ENCODE measurements around the gene SLC8A2.

Gene SLC8A2

DNA sequence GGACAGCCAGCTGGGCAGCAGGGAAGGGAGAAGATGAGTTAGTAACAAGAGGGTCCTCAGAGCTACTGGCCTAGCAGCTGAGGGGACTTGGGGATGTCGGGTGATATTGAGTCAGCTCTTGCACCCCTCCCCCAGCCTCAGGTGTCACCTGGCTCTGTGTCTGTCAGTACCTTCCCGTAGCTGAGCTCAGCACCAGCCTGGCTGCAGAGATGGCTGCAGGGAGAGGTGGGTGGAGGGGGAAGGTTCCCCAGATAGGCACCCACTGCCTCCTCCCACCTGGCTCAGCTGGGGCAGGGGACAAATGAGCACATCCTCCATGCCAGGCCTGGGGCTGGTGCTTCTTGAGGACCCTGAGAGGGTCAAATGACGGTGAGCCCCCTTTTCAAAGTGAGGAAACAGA, 19.2 kb upstream of the SLC8A2 start:
- Histone ChIP-seq H3K27ac (ENCODE audit: low read depth, low read length, poor library complexity, severe bottlenecking) (no peak overlapping the region), H2AFZ (ENCODE audit: low read length) (no peak overlapping the region), H4K20me1 (ENCODE audit: insufficient read depth, low read length) (no peaks in the 10 kb centered on the region), H3K36me3 (ENCODE audit: insufficient read depth, low read length) (peaks cover 26% of the 10 kb centered on the region; the same call in 1 of the 2 replicates), H3F3A (ENCODE audit: insufficient read depth, low read length) (no peaks in the 10 kb centered on the region), H3K9me2 (ENCODE audit: low read depth, low read length) (no peaks in the 10 kb centered on the region), H3K4me1 (ENCODE audit: insufficient read depth, low read length, severe bottlenecking) (peaks cover 4% of the 10 kb centered on the region), H3K9me3 (ENCODE audit: low read length) (no peaks in the 10 kb centered on the region), H3K4me2 (ENCODE audit: low read length) (no peak overlapping the region), H3K4me3 (ENCODE audit: low read depth, low read length, poor library complexity, severe bottlenecking) (no peak overlapping the region), H3K9ac (ENCODE audit: low read length) (no peak overlapping the region), H3K27me3 (ENCODE audit: insufficient read depth, low read length) (no peaks in the 10 kb centered on the region), H3K79me2 (ENCODE audit: insufficient read depth, low read length) (no peaks in the 10 kb centered on the region)
- TF ChIP-seq, protein P1, sequence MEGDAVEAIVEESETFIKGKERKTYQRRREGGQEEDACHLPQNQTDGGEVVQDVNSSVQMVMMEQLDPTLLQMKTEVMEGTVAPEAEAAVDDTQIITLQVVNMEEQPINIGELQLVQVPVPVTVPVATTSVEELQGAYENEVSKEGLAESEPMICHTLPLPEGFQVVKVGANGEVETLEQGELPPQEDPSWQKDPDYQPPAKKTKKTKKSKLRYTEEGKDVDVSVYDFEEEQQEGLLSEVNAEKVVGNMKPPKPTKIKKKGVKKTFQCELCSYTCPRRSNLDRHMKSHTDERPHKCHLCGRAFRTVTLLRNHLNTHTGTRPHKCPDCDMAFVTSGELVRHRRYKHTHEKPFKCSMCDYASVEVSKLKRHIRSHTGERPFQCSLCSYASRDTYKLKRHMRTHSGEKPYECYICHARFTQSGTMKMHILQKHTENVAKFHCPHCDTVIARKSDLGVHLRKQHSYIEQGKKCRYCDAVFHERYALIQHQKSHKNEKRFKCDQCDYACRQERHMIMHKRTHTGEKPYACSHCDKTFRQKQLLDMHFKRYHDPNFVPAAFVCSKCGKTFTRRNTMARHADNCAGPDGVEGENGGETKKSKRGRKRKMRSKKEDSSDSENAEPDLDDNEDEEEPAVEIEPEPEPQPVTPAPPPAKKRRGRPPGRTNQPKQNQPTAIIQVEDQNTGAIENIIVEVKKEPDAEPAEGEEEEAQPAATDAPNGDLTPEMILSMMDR (IDR thresholded peaks at IDR 0.05; ENCODE audit: low read length) = no peak
- no peak for TF ChIP-seq EZH2 (IDR thresholded peaks at IDR 0.05; ENCODE audit: borderline replicate concordance, low read length)

- H3K27me3 ChIP-seq (ENCODE audit: insufficient read depth, low read length) = no peaks in the 10 kb centered on the region
- H3K27ac ChIP-seq (ENCODE audit: low read depth, low read length, poor library complexity, severe bottlenecking) = no peak overlapping the region
- no peak overlapping the region for H2AFZ ChIP-seq (ENCODE audit: low read length)
- no peaks in the 10 kb centered on the region for H3K9me2 ChIP-seq (ENCODE audit: low read depth, low read length)
- TF ChIP-seq EZH2 (IDR thresholded peaks at IDR 0.05; ENCODE audit: borderline replicate concordance, low read length) = no peak
- TF ChIP-seq, protein P1 (IDR thresholded peaks at IDR 0.05; ENCODE audit: low read length) = no peak
- no peak overlapping the region for H3K4me2 ChIP-seq (ENCODE audit: low read length)
- no peak overlapping the region for H3K9ac ChIP-seq (ENCODE audit: low read length)
- H3K79me2 ChIP-seq (ENCODE audit: insufficient read depth, low read length) = no peaks in the 10 kb centered on the region
- H3K9me3 ChIP-seq (ENCODE audit: low read length) = no peaks in the 10 kb centered on the region
- peaks cover 29% of the 10 kb centered on the region; the same call in 1 of the 2 replicates for H3K36me3 ChIP-seq (ENCODE audit: insufficient read depth, low read length)
- H3K4me1 ChIP-seq (ENCODE audit: insufficient read depth, low read length, severe bottlenecking) = peaks cover 12% of the 10 kb centered on the region
- H3K4me3 ChIP-seq (ENCODE audit: low read depth, low read length, poor library complexity, severe bottlenecking) = no peak overlapping the region
- no peaks in the 10 kb centered on the region for H4K20me1 ChIP-seq (ENCODE audit: insufficient read depth, low read length)
- H3F3A ChIP-seq (ENCODE audit: insufficient read depth, low read length) = no peaks in the 10 kb centered on the region
Observed at GRCh38 chr19:47490031-47490430, 18.3 kb upstream of the SLC8A2 start.

DNA sequence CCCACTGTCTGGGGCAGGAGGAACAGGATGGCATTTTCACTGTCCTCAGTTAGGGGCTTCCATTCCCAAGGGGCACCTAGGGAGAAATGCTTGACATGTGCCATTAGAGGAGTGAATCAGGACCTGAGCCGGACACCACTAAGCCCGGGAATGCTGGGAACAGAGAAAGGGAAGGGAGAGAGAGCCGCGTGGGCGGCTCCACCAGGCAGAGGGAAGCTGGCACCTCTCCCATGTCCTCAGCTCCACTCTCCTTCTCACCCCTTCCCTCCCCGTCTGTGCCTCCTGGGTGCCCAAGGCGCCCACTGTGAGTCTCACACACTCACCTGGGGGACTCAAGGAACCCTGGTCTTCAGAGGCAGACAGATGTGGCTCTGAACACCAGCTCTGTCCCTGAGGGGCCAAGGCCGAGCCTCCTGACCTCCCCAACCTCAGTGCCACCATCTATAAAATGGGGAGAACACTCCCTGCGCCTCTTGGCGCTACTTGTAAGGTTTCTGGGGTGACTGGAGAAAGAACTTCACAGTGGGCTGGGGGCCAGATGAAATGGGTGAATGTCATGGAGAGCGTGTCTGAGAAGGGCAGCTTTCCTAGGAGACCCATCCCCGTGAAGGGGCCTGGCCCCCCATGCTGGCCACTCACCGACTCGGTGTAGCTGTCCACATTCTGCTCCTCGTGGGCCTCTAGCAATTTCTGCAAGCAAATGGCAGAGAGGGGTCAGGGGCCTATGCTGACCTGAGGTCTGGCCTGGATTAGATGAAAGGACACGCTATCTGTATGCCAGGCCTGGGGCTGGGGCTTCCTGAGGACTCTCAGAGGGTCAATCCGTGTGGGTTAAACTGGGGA, 17.6 kb upstream of the SLC8A2 start:
- Histone ChIP-seq H3K79me2 (ENCODE audit: insufficient read depth, low read length) (no peaks in the 10 kb centered on the region), H3F3A (ENCODE audit: insufficient read depth, low read length) (no peaks in the 10 kb centered on the region), H3K4me1 (ENCODE audit: insufficient read depth, low read length, severe bottlenecking) (peaks cover 19% of the 10 kb centered on the region), H3K9me3 (ENCODE audit: low read length) (no peaks in the 10 kb centered on the region), H2AFZ (ENCODE audit: low read length) (no peak overlapping the region), H3K4me2 (ENCODE audit: low read length) (no peak overlapping the region), H3K27me3 (ENCODE audit: insufficient read depth, low read length) (no peaks in the 10 kb centered on the region), H3K9ac (ENCODE audit: low read length) (no peak overlapping the region), H3K4me3 (ENCODE audit: low read depth, low read length, poor library complexity, severe bottlenecking) (no peak overlapping the region), H3K27ac (ENCODE audit: low read depth, low read length, poor library complexity, severe bottlenecking) (no peak overlapping the region), H3K9me2 (ENCODE audit: low read depth, low read length) (no peaks in the 10 kb centered on the region), H4K20me1 (ENCODE audit: insufficient read depth, low read length) (no peaks in the 10 kb centered on the region), H3K36me3 (ENCODE audit: insufficient read depth, low read length) (peaks cover 29% of the 10 kb centered on the region; the same call in 1 of the 2 replicates)
- TF ChIP-seq, protein P1 (IDR thresholded peaks at IDR 0.05; ENCODE audit: low read length) = no peak
- TF ChIP-seq EZH2 (IDR thresholded peaks at IDR 0.05; ENCODE audit: borderline replicate concordance, low read length) = no peak
